Stimulated activated CD4-positive, alpha-beta T cell treated with anti-CD3 and anti-CD28 coated beads, Interleukin-15, amount 100 ng/mL, for 1 hour (primary cell): ENCODE results near the gene CCDC192.
"Not testable (repeated sequence)": the region's sequence is repeated elsewhere in the genome, so short reads cannot be mapped to it uniquely, and the experiment has no call there.

Source experiments
- DNase-seq, 2 donors: peaks; one replicate each; pipeline ENCODE4 v3.0.0-alpha.2; 2020; ENCODE audit warnings: low read depth in 1 of 2, low spot score in 1 of 2

CCDC192 gene

GRCh38 chr5:127702926-127703561, at the start of gene CCDC192:
Gene CCDC192, plus strand, starts transcription at chr5:127703391. Its CDS starts 55 bp downstream, at chr5:127703446.
- DNase-seq: no peak

GRCh38 chr5:127656825-127657224, 46.4 kb upstream of the CCDC192 start:
- DNase-seq: no peak

- no peak for DNase-seq
Measured at GRCh38 chr5:127660047-127660733, 43.0 kb upstream of the CCDC192 start.

GRCh38 chr5:127664093-127664492, 39.1 kb upstream of the CCDC192 start:
- DNase-seq: no peak

GRCh38 chr5:127665641-127666040, 37.5 kb upstream of the CCDC192 start:
- DNase-seq: no peak

GRCh38 chr5:127666043-127666716, 37.0 kb upstream of the CCDC192 start:
- no peak for DNase-seq

GRCh38 chr5:127667926-127668325, 35.3 kb upstream of the CCDC192 start:
- DNase-seq: no peak

- no peak for DNase-seq
Measured at GRCh38 chr5:127671218-127671617, 32.0 kb upstream of the CCDC192 start.

GRCh38 chr5:127673117-127673800, 29.9 kb upstream of the CCDC192 start:
- no peak for DNase-seq

GRCh38 chr5:127676951-127677350, 26.2 kb upstream of the CCDC192 start:
- DNase-seq: not testable (repeated sequence)

- DNase-seq: not testable (repeated sequence)
Measured at GRCh38 chr5:127679691-127680330, 23.4 kb upstream of the CCDC192 start.

- DNase-seq: no peak
Measured at GRCh38 chr5:127680595-127680994, 22.6 kb upstream of the CCDC192 start.

GRCh38 chr5:127683008-127683407, 20.2 kb upstream of the CCDC192 start:
- DNase-seq: no peak

GRCh38 chr5:127684726-127685467, 18.3 kb upstream of the CCDC192 start:
- DNase-seq: no peak

GRCh38 chr5:127685662-127686061, 17.5 kb upstream of the CCDC192 start:
- no peak for DNase-seq

GRCh38 chr5:127686424-127686823, 16.8 kb upstream of the CCDC192 start:
- DNase-seq: no peak

GRCh38 chr5:127694518-127695171, 8.5 kb upstream of the CCDC192 start:
- DNase-seq: no peak

- DNase-seq: no peak
Measured at GRCh38 chr5:127695346-127695745, 7.8 kb upstream of the CCDC192 start.

- DNase-seq: no peak
Measured at GRCh38 chr5:127696683-127697082, 6.5 kb upstream of the CCDC192 start.
